ENCODE measurements around the gene CD247. TPM values are rescaled to one million over a fixed set of nuclear protein-coding genes. Genes with fewer than 3 reads are reported as not detected.

CD247 gene
- total and polyA plus RNA-seq, 2 of the 13 experiments (the other 11 are each of a cell fraction or from before 2014, with no cell fraction given): 0.20 TPM; not detected in 1

DNA sequence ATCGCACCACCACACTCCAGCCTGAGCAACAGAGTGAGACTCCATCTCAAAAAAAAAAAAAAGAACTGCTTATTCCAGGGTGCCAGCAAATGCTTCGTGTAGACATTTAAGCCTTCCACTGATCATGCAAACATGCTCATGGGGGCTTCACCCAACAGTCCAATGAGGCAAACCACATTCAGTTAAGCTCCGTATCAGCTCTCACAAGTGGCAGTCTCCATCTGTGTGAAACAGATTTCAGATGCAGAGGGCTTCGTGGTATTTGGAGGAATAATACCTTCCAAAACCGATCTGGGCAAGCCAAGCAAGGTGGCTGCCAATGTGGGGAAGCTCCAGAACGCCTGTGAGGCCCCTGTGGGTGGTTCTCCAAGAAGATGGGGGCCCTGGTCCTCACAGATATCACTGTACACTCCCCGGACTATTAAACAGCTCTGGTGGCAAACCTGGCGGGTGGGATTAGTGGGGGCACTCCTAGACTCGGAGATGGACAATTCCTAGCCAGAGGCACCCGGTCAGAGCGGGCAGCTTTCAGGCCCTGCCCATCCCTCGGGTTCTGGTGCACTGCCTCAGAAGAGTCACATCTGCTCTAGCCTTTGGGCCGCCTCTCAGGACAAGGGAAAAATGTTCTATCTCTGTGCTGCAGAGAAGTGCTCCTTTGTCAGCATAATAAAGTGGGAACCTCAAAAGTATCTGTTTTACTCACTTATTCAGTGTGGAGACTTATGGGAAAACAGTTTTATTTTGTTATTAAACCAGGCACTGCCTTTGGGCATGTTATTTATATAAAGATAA lies 25.1 kb upstream of the CD247 start (continued):
- TF ChIP-seq, protein P1, sequence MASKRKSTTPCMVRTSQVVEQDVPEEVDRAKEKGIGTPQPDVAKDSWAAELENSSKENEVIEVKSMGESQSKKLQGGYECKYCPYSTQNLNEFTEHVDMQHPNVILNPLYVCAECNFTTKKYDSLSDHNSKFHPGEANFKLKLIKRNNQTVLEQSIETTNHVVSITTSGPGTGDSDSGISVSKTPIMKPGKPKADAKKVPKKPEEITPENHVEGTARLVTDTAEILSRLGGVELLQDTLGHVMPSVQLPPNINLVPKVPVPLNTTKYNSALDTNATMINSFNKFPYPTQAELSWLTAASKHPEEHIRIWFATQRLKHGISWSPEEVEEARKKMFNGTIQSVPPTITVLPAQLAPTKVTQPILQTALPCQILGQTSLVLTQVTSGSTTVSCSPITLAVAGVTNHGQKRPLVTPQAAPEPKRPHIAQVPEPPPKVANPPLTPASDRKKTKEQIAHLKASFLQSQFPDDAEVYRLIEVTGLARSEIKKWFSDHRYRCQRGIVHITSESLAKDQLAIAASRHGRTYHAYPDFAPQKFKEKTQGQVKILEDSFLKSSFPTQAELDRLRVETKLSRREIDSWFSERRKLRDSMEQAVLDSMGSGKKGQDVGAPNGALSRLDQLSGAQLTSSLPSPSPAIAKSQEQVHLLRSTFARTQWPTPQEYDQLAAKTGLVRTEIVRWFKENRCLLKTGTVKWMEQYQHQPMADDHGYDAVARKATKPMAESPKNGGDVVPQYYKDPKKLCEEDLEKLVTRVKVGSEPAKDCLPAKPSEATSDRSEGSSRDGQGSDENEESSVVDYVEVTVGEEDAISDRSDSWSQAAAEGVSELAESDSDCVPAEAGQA (IDR thresholded peaks at IDR 0.05; ENCODE audit: low read depth): no peak
- TF ChIP-seq, protein P1 (CRISPR knock-in tag; IDR thresholded peaks at IDR 0.05; ENCODE audit: borderline replicate concordance): no peak

DNA sequence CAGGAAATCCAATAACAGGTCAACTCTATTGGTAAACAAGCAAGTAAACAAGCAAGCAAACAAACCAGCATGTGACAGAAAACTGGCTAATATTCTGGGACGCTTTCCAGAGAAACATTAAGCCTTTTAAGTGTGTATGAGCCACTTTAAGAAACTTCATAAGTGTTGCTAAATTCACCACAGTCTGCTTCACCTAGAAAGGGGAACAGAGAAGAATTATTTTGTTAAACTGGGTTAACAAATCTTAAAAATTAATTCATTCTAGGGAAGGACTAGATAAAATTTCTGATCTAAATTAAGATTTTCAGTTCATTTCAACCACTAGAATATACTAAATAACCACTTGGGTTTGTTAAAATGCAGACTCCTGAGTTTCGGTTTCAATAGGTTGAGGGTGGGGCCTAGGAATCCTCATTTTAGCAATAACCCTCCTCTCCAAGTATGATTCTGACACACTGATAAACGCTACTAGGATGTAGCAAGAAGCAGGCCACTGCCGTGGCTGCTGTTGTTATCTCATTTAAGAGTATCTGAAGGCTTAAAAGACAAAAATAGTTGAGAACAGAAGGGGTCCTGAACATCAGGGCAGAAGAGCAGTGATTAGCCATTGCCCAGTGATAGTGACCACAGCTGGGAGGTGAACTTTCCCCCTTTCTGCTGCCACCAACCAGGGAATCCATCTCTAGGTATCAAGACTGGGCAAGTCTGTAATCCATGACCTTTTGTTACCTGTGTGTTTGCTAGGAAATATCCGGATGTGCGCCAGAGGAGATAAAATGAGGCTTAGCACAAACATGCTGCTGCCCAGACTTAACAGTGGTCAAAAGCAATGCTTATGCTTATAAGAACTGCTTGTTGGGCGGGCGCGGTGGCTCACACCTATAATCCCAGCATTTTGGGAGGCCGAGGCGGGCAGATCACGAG lies 24.0 kb upstream of the CD247 start:
- Histone ChIP-seq H3K4me3 (replicated peaks in 1 of 3; ENCODE audit: insufficient read depth in 1 of 3, low read depth in 2 of 3, low read length in 3 of 3) (no peak overlapping the region), H3K27ac (ENCODE audit: extremely low read length, insufficient read depth, low read length) (no peak overlapping the region), H3K9ac (ENCODE audit: insufficient read depth, low read depth, low read length) (no peak overlapping the region), H3K4me1 (ENCODE audit: insufficient read depth, low read length) (peaks cover 27% of the 10 kb centered on the region), H2AFZ (ENCODE audit: low read length) (no peak overlapping the region), H4K20me1 (ENCODE audit: insufficient read depth, low read length) (no peaks in the 10 kb centered on the region), H3K36me3 (replicated peaks in 1 of 2; ENCODE audit: control insufficient read depth in 1 of 2, insufficient read depth in 2 of 2, low read length in 2 of 2) (0 out of 5 replicates have a peak, but pooled peaks cover 2 to 4% of the 10 kb centered on the region in 2 experiments), H3K9me3 (ENCODE audit: low read length) (no peaks in the 10 kb centered on the region), H3K27me3 (ENCODE audit: control insufficient read depth in 1 of 2, insufficient read depth in 2 of 2, low read length in 2 of 2) (no peaks in the 10 kb centered on the region), H3K4me2 (ENCODE audit: low read depth, low read length) (no peak overlapping the region), H3K79me2 (ENCODE audit: insufficient read depth, low read length) (no peaks in the 10 kb centered on the region)
- WGBS (ENCODE audit: low lambda C conversion rate): 83% methylated on average over 12 of the region's 12 CpGs
- TF ChIP-seq, protein P2, sequence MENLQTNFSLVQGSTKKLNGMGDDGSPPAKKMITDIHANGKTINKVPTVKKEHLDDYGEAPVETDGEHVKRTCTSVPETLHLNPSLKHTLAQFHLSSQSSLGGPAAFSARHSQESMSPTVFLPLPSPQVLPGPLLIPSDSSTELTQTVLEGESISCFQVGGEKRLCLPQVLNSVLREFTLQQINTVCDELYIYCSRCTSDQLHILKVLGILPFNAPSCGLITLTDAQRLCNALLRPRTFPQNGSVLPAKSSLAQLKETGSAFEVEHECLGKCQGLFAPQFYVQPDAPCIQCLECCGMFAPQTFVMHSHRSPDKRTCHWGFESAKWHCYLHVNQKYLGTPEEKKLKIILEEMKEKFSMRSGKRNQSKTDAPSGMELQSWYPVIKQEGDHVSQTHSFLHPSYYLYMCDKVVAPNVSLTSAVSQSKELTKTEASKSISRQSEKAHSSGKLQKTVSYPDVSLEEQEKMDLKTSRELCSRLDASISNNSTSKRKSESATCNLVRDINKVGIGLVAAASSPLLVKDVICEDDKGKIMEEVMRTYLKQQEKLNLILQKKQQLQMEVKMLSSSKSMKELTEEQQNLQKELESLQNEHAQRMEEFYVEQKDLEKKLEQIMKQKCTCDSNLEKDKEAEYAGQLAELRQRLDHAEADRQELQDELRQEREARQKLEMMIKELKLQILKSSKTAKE (CRISPR knock-in tag; IDR thresholded peaks at IDR 0.05; ENCODE audit: borderline replicate concordance): no peak
- no peak for TF ChIP-seq AHR (CRISPR knock-in tag; IDR thresholded peaks at IDR 0.05)
- TF ChIP-seq CENPX (CRISPR knock-in tag; IDR thresholded peaks at IDR 0.05): no peak
- TF ChIP-seq, protein P3, sequence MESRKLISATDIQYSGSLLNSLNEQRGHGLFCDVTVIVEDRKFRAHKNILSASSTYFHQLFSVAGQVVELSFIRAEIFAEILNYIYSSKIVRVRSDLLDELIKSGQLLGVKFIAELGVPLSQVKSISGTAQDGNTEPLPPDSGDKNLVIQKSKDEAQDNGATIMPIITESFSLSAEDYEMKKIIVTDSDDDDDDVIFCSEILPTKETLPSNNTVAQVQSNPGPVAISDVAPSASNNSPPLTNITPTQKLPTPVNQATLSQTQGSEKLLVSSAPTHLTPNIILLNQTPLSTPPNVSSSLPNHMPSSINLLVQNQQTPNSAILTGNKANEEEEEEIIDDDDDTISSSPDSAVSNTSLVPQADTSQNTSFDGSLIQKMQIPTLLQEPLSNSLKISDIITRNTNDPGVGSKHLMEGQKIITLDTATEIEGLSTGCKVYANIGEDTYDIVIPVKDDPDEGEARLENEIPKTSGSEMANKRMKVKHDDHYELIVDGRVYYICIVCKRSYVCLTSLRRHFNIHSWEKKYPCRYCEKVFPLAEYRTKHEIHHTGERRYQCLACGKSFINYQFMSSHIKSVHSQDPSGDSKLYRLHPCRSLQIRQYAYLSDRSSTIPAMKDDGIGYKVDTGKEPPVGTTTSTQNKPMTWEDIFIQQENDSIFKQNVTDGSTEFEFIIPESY (CRISPR knock-in tag; IDR thresholded peaks at IDR 0.05): no peak
- TF ChIP-seq ZNF724P (CRISPR knock-in tag; IDR thresholded peaks at IDR 0.05; ENCODE audit: borderline replicate concordance): no peak
- TF ChIP-seq ZNF430 (CRISPR knock-in tag; IDR thresholded peaks at IDR 0.05): no peak
- TF ChIP-seq MIER2 (CRISPR knock-in tag; IDR thresholded peaks at IDR 0.05): no peak
- no peak for TF ChIP-seq JARID2 (CRISPR knock-in tag; IDR thresholded peaks at IDR 0.05; ENCODE audit: insufficient replicate concordance)
- no peak for ATAC-seq
- no TSS peak for BruUV-seq (replicated peaks)
- peak; percentile 27 for DNase-seq (ENCODE audit: low spot score)
- intact Hi-C loops (cut with micrococcal nuclease; ENCODE audit: unreplicated experiment): no loop called here
- ChIA-PET CTCF (ENCODE audit: low intra/inter-chr PET ratio, low total read pairs) (no interaction called here), POLR2A (no interaction called here)
- in situ Hi-C loops (cut with HindIII; ENCODE audit: extremely low pct_ligation_motif_present, low pct_unique_long_range_greater_than_20kb): loop anchor here (25.0 kb wide), 1 partner anchor 280 kb away; no protein-coding TSS in a partner anchor
- no peak for FAIRE-seq
